HEK293 (cell line): ENCODE measurements around the gene DDIAS.

Source experiments
- CTCF ChIA-PET: fragments of 350-600 bp; formaldehyde crosslinking; extraction: SDS; loops from one replicate; lab custom pipeline; 2021; ENCODE audit warnings: antibody characterized with exemption; lab: Yijun Ruan, JAX
- POLR2A ChIA-PET: fragments of 300-600 bp; formaldehyde crosslinking; extraction: SDS; loops from one replicate; lab custom pipeline; 2020; ENCODE audit warnings: antibody characterized with exemption, inconsistent platforms; lab: Yijun Ruan, JAX
- H3K27ac ChIP-seq: fragments of 200-500 bp; sonication (Bioruptor generic); 2 replicates; pipeline ENCODE4 v1.5.1; 2014; ENCODE audit warnings: low read depth, low read length, control low read depth, inconsistent platforms; ENCODE audit errors: extremely low read depth
- H3K36me3 ChIP-seq, 2 experiments: fragments of 200-500 bp in 1 of 2; sonication (Bioruptor generic) in 1 of 2; 1 replicate in 1 of 2; 2 replicates in 1 of 2; pipeline ENCODE4 v1.5.1; 2014 to 2017; ENCODE audit warnings: inconsistent platforms in 2 of 2, low read length in 2 of 2; ENCODE audit not compliant: control insufficient read depth in 2 of 2, insufficient read depth in 1 of 2
- H3K4me1 ChIP-seq: fragments of 200-500 bp; sonication (Bioruptor generic); 2 replicates; pipeline ENCODE4 v1.5.1; 2014; ENCODE audit warnings: mild to moderate bottlenecking, low read length, inconsistent platforms; ENCODE audit not compliant: control insufficient read depth, insufficient read depth
- H3K4me3 ChIP-seq: 2 replicates; pipeline ENCODE4 v1.5.1; 2011; ENCODE audit warnings: low read depth, mild to moderate bottlenecking, control low read depth, low read length, moderate library complexity
- H3K9me3 ChIP-seq: fragments of 200-500 bp; sonication (Bioruptor generic); 2 replicates; pipeline ENCODE4 v1.5.1; 2014; ENCODE audit warnings: low read depth, low read length, inconsistent platforms; ENCODE audit not compliant: control insufficient read depth, insufficient read depth
- ATF2 ChIP-seq: fragments of 450-650 bp; formaldehyde crosslinking; IDR thresholded peaks from 2 replicates; pipeline ENCODE4 v1.5.1; 2016; ENCODE audit warnings: missing biosample characterization, missing genetic modification characterization, low read depth
- KLF10 ChIP-seq: fragments of 450-650 bp; IDR thresholded peaks from 2 replicates; pipeline ENCODE4 v1.5.1; 2018; ENCODE audit warnings: missing biosample characterization, mild to moderate bottlenecking, missing genetic modification characterization
- MEIS1 ChIP-seq: sonication (generic); formaldehyde crosslinking; IDR thresholded peaks from 2 replicates; pipeline ENCODE4 v1.8.1; 2022; ENCODE audit warnings: missing genetic modification reagents, mild to moderate bottlenecking, borderline replicate concordance
- PRDM1 ChIP-seq: fragments of 450-650 bp; formaldehyde crosslinking; IDR thresholded peaks from 2 replicates; pipeline ENCODE4; 2016; ENCODE audit warnings: missing biosample characterization, missing genetic modification characterization
- RBAK ChIP-seq: fragments of 450-650 bp; formaldehyde crosslinking; IDR thresholded peaks from 2 replicates; pipeline ENCODE4 v1.5.1; 2016; ENCODE audit warnings: missing biosample characterization, missing genetic modification characterization
- YY1 ChIP-seq: fragments of 450-650 bp; formaldehyde crosslinking; IDR thresholded peaks from 2 replicates; pipeline ENCODE4 v1.5.1; 2018; ENCODE audit warnings: missing biosample characterization, missing genetic modification characterization
- ZBTB10 ChIP-seq: fragments of 450-650 bp; formaldehyde crosslinking; IDR thresholded peaks from 2 replicates; pipeline ENCODE4 v1.5.1; 2016; ENCODE audit warnings: missing biosample characterization, missing genetic modification characterization
- ZBTB21 ChIP-seq: fragments of 450-650 bp; formaldehyde crosslinking; IDR thresholded peaks from 2 replicates; pipeline ENCODE4 v1.5.1; 2017; ENCODE audit warnings: missing biosample characterization, missing genetic modification characterization
- ZFP3 ChIP-seq: fragments of 450-650 bp; formaldehyde crosslinking; IDR thresholded peaks from 2 replicates; pipeline ENCODE4 v1.5.1; 2016; ENCODE audit warnings: low read depth, missing biosample characterization, missing genetic modification characterization
- ZNF155 ChIP-seq: fragments of 450-650 bp; formaldehyde crosslinking; IDR thresholded peaks from 2 replicates; pipeline ENCODE4 v1.5.1; 2016; ENCODE audit warnings: missing biosample characterization, missing genetic modification characterization
- ZNF214 ChIP-seq: fragments of 450-650 bp; formaldehyde crosslinking; IDR thresholded peaks from 2 replicates; pipeline ENCODE4 v1.5.1; 2017; ENCODE audit warnings: missing biosample characterization, mild to moderate bottlenecking, missing genetic modification characterization, borderline replicate concordance
- ZNF274 ChIP-seq, 2 experiments: fragments of 200-500 bp in 1 of 2; fragments of 450-650 bp in 1 of 2; sonication (Bioruptor generic) in 1 of 2; formaldehyde crosslinking in 1 of 2; IDR thresholded peaks; 2 replicates each; pipeline versions ENCODE4 v1.5.1 to v1.6.1; 2014 to 2016; ENCODE audit warnings: borderline replicate concordance in 1 of 2, inconsistent platforms in 1 of 2, low read length in 1 of 2, missing biosample characterization in 1 of 2, missing genetic modification characterization in 1 of 2
- ZNF324 ChIP-seq: fragments of 450-650 bp; formaldehyde crosslinking; IDR thresholded peaks from 2 replicates; pipeline ENCODE4 v1.5.1; 2016; ENCODE audit warnings: missing biosample characterization, missing genetic modification characterization
- ZNF391 ChIP-seq: fragments of 450-650 bp; formaldehyde crosslinking; IDR thresholded peaks from 2 replicates; pipeline ENCODE4 v1.5.1; 2016; ENCODE audit warnings: low read depth, missing biosample characterization, missing genetic modification characterization, borderline replicate concordance
- ZNF394 ChIP-seq: fragments of 450-650 bp; formaldehyde crosslinking; IDR thresholded peaks from 2 replicates; pipeline ENCODE4 v1.5.1; 2016; ENCODE audit warnings: missing biosample characterization, missing genetic modification characterization, mild to moderate bottlenecking, moderate library complexity, borderline replicate concordance
- ZNF449 ChIP-seq: fragments of 450-650 bp; formaldehyde crosslinking; IDR thresholded peaks from 2 replicates; pipeline ENCODE4 v1.5.1; 2017; ENCODE audit warnings: missing biosample characterization, mild to moderate bottlenecking, missing genetic modification characterization, moderate library complexity
- ZNF549 ChIP-seq: fragments of 450-650 bp; IDR thresholded peaks from 2 replicates; pipeline ENCODE4 v1.5.1; 2018; ENCODE audit warnings: missing biosample characterization, missing genetic modification characterization, mild to moderate bottlenecking, inconsistent platforms, moderate library complexity
- ZNF558 ChIP-seq: fragments of 450-650 bp; formaldehyde crosslinking; IDR thresholded peaks from 2 replicates; pipeline ENCODE4 v1.5.1; 2016; ENCODE audit warnings: missing biosample characterization, missing genetic modification characterization
- ZNF561 ChIP-seq: fragments of 450-650 bp; IDR thresholded peaks from 2 replicates; pipeline ENCODE4 v1.5.1; 2018; ENCODE audit warnings: missing biosample characterization, missing genetic modification characterization, borderline replicate concordance
- ZNF621 ChIP-seq: fragments of 450-650 bp; formaldehyde crosslinking; IDR thresholded peaks from 2 replicates; pipeline ENCODE4 v1.5.1; 2017; ENCODE audit warnings: missing biosample characterization, missing genetic modification characterization
- ZNF626 ChIP-seq: fragments of 450-650 bp; sonication (Bioruptor Pico); formaldehyde crosslinking; IDR thresholded peaks from 2 replicates; pipeline ENCODE4 v1.5.1; 2018; ENCODE audit warnings: missing biosample characterization, missing genetic modification characterization, inconsistent platforms
- ZNF785 ChIP-seq: fragments of 450-650 bp; formaldehyde crosslinking; IDR thresholded peaks from 2 replicates; pipeline ENCODE4 v1.5.1; 2016; ENCODE audit warnings: missing biosample characterization, missing genetic modification characterization
- ZNF791 ChIP-seq: fragments of 450-650 bp; formaldehyde crosslinking; IDR thresholded peaks from 2 replicates; pipeline ENCODE4 v1.5.1; 2016; ENCODE audit warnings: missing biosample characterization, missing genetic modification characterization
- ZSCAN30 ChIP-seq: fragments of 450-650 bp; IDR thresholded peaks from 2 replicates; pipeline ENCODE4 v1.5.1; 2018; ENCODE audit warnings: missing biosample characterization, mild to moderate bottlenecking, missing genetic modification characterization, moderate library complexity

DDIAS gene

GRCh38 chr11:82972103-82972502, 70.6 kb downstream of the DDIAS start (continued):
- no peak for TF ChIP-seq YY1
- TF ChIP-seq, all 188 proteins: peak for 0

- CTCF ChIA-PET: interaction anchor here (0.6 to 0.9 kb wide), 4 partner anchors 47 to 284 kb away, joined by 3 to 4 read pairs (median 4); no protein-coding TSS in a partner anchor
Observed at GRCh38 chr11:82974135-82974534, 72.6 kb downstream of the DDIAS start.

GRCh38 chr11:82974851-82975250, 73.3 kb downstream of the DDIAS start:
- POLR2A ChIA-PET: no interaction called here
- no peak overlapping the region for H3K27ac ChIP-seq
- CTCF ChIA-PET: interaction anchor here (0.6 to 0.9 kb wide), 2 partner anchors 48 to 91 kb away, joined by 4 read pairs; no protein-coding TSS in a partner anchor

More at GRCh38 chr11:82974135-82974534, 72.6 kb downstream of the DDIAS start:
- Histone ChIP-seq H3K4me3 (no peak overlapping the region), H3K27ac (no peak overlapping the region), H3K4me1 (no peaks in the 10 kb centered on the region), H3K36me3 (no peaks in the 10 kb centered on the region), H3K9me3 (no peaks in the 10 kb centered on the region)
- POLR2A ChIA-PET: no interaction called here
- TF ChIP-seq ZSCAN30 (tag by site-specific recombination) (no peak), ZNF449 (tag by site-specific recombination) (no peak), ZNF274 (IDR thresholded peaks at IDR 0.05; ENCODE audit: low read length) (no peak), ZNF274 (tag by site-specific recombination; IDR thresholded peaks at IDR 0.05; ENCODE audit: borderline replicate concordance) (no peak), ZNF394 (tag by site-specific recombination) (no peak), ZNF214 (no peak), ZFP3 (tag by site-specific recombination) (no peak), ZBTB21 (tag by site-specific recombination) (no peak), ZNF549 (tag by site-specific recombination) (no peak), ZBTB10 (tag by site-specific recombination) (no peak), ATF2 (tag by site-specific recombination) (no peak), ZNF785 (tag by site-specific recombination) (no peak), PRDM1 (no peak), RBAK (tag by site-specific recombination) (no peak), ZNF621 (no peak), ZNF155 (tag by site-specific recombination) (no peak), ZNF791 (tag by site-specific recombination) (no peak), ZNF324 (tag by site-specific recombination) (no peak), KLF10 (tag by site-specific recombination) (no peak)

More at GRCh38 chr11:82974851-82975250, 73.3 kb downstream of the DDIAS start:
- H3K9me3 ChIP-seq: no peaks in the 10 kb centered on the region
- H3K4me1 ChIP-seq: no peaks in the 10 kb centered on the region
- H3K36me3 ChIP-seq: no peaks in the 10 kb centered on the region
- TF ChIP-seq MEIS1 (CRISPR knock-in tag): no peak
- TF ChIP-seq ZNF626 (tag by site-specific recombination): no peak
- TF ChIP-seq ZNF561: no peak
- no peak for TF ChIP-seq ZNF391 (tag by site-specific recombination)
- no peak for TF ChIP-seq ZNF558 (tag by site-specific recombination)
- TF ChIP-seq, all 188 proteins: peak for 0
- no peak overlapping the region for H3K4me3 ChIP-seq
